ENCODE measurements around the gene NELFCD.

DNA sequence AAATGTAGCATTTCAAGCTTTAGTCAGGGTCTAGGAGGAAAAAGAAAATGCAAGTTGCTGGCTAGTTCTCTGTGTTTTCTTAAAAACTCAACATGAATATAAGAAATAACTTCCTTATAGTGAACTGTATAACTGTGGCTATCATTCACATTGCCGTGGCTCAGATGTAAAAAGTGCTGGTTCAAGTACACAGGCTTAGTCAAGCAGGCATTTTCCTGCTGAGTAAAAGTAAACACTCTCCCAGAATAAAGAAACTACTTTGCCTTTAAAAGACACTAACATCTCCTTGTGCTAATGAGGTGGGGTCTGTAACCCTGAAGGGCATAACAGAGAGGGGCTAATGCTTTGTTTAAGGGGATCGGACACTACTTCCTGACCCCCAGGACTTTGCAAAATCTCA, 47.8 kb downstream of the NELFCD start:
- TF ChIP-seq, protein P1, sequence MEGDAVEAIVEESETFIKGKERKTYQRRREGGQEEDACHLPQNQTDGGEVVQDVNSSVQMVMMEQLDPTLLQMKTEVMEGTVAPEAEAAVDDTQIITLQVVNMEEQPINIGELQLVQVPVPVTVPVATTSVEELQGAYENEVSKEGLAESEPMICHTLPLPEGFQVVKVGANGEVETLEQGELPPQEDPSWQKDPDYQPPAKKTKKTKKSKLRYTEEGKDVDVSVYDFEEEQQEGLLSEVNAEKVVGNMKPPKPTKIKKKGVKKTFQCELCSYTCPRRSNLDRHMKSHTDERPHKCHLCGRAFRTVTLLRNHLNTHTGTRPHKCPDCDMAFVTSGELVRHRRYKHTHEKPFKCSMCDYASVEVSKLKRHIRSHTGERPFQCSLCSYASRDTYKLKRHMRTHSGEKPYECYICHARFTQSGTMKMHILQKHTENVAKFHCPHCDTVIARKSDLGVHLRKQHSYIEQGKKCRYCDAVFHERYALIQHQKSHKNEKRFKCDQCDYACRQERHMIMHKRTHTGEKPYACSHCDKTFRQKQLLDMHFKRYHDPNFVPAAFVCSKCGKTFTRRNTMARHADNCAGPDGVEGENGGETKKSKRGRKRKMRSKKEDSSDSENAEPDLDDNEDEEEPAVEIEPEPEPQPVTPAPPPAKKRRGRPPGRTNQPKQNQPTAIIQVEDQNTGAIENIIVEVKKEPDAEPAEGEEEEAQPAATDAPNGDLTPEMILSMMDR (conservative IDR thresholded peaks at IDR 0.05; ENCODE audit: low read depth, low read length), result no peak
- TF ChIP-seq EZH2 (IDR thresholded peaks at IDR 0.05; ENCODE audit: low read length, unreplicated experiment), result no peak

All from PC-3 (cell line).